Smooth muscle cell (in vitro differentiated cells): ENCODE results near the gene USB1. TPM values are rescaled to one million over a fixed set of nuclear protein-coding genes. Genes with fewer than 3 reads are reported as not detected.

Source experiments
- DNase-seq: peaks from one replicate; lab custom pipeline; 2025; ENCODE audit not compliant: unreplicated experiment; lab: John Stamatoyannopoulos, UW
- H2AFZ ChIP-seq: fragments of 200-600 bp; sonication (generic); 2 replicates; pipeline ENCODE4 v1.6.0; 2016; ENCODE audit warnings: antibody characterized with exemption, low read depth, mild to moderate bottlenecking
- H3F3A ChIP-seq: fragments of 200-600 bp; sonication (generic); 2 replicates; pipeline ENCODE4 v1.6.0; 2017; ENCODE audit warnings: antibody characterized with exemption, low read depth
- H3K27ac ChIP-seq: fragments of 200-600 bp; sonication (generic); 2 replicates; pipeline ENCODE4 v1.5.1; 2016; ENCODE audit warnings: low read depth, mild to moderate bottlenecking
- H3K27me3 ChIP-seq: fragments of 200-600 bp; sonication (generic); 2 replicates; pipeline ENCODE4 v1.6.1; 2016; ENCODE audit warnings: low read depth, mild to moderate bottlenecking
- H3K36me3 ChIP-seq: fragments of 200-600 bp; sonication (generic); 2 replicates; pipeline ENCODE4 v1.5.1; 2016; ENCODE audit warnings: low read depth
- H3K4me1 ChIP-seq: fragments of 200-600 bp; sonication (generic); 2 replicates; pipeline ENCODE4 v1.5.1; 2016; ENCODE audit warnings: low read depth
- H3K4me2 ChIP-seq: fragments of 200-600 bp; sonication (generic); 2 replicates; pipeline ENCODE4 v1.6.0; 2016; ENCODE audit warnings: mild to moderate bottlenecking
- H3K4me3 ChIP-seq: fragments of 200-600 bp; sonication (generic); 2 replicates; pipeline ENCODE4 v1.5.1; 2016; ENCODE audit warnings: mild to moderate bottlenecking
- H3K79me2 ChIP-seq: fragments of 200-600 bp; sonication (generic); 2 replicates; pipeline ENCODE4 v1.6.0; 2016; ENCODE audit warnings: low read depth, mild to moderate bottlenecking
- H3K9ac ChIP-seq: fragments of 200-600 bp; sonication (generic); 2 replicates; pipeline ENCODE4 v1.6.0; 2016; ENCODE audit warnings: low read depth
- H3K9me3 ChIP-seq: fragments of 200-600 bp; sonication (generic); replicated peaks from 2 replicates; pipeline ENCODE4 v1.5.1; 2016; ENCODE audit warnings: low read depth
- H4K20me1 ChIP-seq: fragments of 200-600 bp; sonication (generic); 2 replicates; pipeline ENCODE4 v1.6.0; 2016; ENCODE audit warnings: low read depth
- CTCF ChIP-seq: fragments of 200-600 bp; sonication (generic); IDR thresholded peaks from 2 replicates; pipeline ENCODE4 v1.5.1; 2017; ENCODE audit warnings: borderline replicate concordance, mild to moderate bottlenecking, antibody characterized with exemption; ENCODE audit not compliant: insufficient read depth, poor library complexity, severe bottlenecking
- WGBS: methylation state at CpG from one replicate; pipeline ENCODE4 v1.1.7; 2016; ENCODE audit warnings: low lambda C conversion rate; 5-methylcytosine and 5-hydroxymethylcytosine counted together
- polyA plus RNA-seq: library from polyadenylated mRNA; unstranded; fragments of >200 nt; fragmentation: Nextera tagmentation; extraction: Ambion mirVana; gene quantifications from 2 replicates; pipeline ENCODE4 v1.2.1, GENCODE V29; 2016
- total RNA-seq: library from RNA; depleted of rRNA; stranded (reverse); fragments of >200 nt; gene quantifications from 2 replicates; pipeline ENCODE4 v1.2.3, GENCODE V29; 2014

USB1 gene
- total and polyA plus RNA-seq, 2 experiments from 2014 or later, result 26.9 to 56.6 TPM

GRCh38 chr16:58040496-58040846 is 39.3 kb downstream of the USB1 start:
- H3K9me3 ChIP-seq, result no peaks in the 10 kb centered on the region
- 92% methylated on average over 12 of the region's 12 CpGs for WGBS
- H3K36me3 ChIP-seq, result no peaks in the 10 kb centered on the region
- TF ChIP-seq CTCF, result no peak
- no peaks in the 10 kb centered on the region for H4K20me1 ChIP-seq
- DNase-seq, result no peak
- H3K4me2 ChIP-seq, result no peak overlapping the region
- H3K4me1 ChIP-seq, result no peaks in the 10 kb centered on the region
- H3K4me3 ChIP-seq, result no peak overlapping the region
- no peak overlapping the region for H3K9ac ChIP-seq
- H2AFZ ChIP-seq, result no peak overlapping the region
- no peak overlapping the region for H3K27ac ChIP-seq
- H3K79me2 ChIP-seq, result no peaks in the 10 kb centered on the region
- H3F3A ChIP-seq, result no peaks in the 10 kb centered on the region
- H3K27me3 ChIP-seq, result no peaks in the 10 kb centered on the region

- H3K4me2 ChIP-seq, result no peak overlapping the region
- no peak for TF ChIP-seq CTCF
- H2AFZ ChIP-seq, result no peak overlapping the region
- no peak overlapping the region for H3K4me3 ChIP-seq
- H3K9me3 ChIP-seq, result no peaks in the 10 kb centered on the region
- no peaks in the 10 kb centered on the region for H3K36me3 ChIP-seq
- H3K27ac ChIP-seq, result no peak overlapping the region
- DNase-seq, result no peak
- 95% methylated on average over 14 of the region's 14 CpGs for WGBS
- H3K4me1 ChIP-seq, result no peaks in the 10 kb centered on the region
- H3K27me3 ChIP-seq, result no peaks in the 10 kb centered on the region
- H3K9ac ChIP-seq, result no peak overlapping the region
- H3F3A ChIP-seq, result no peaks in the 10 kb centered on the region
- H4K20me1 ChIP-seq, result no peaks in the 10 kb centered on the region
- no peaks in the 10 kb centered on the region for H3K79me2 ChIP-seq
Measured at GRCh38 chr16:58040945-58041627, 39.9 kb downstream of the USB1 start.

GRCh38 chr16:58041628-58041955 is 40.4 kb downstream of the USB1 start:
- no peak overlapping the region for H3K4me3 ChIP-seq
- no peaks in the 10 kb centered on the region for H3K27me3 ChIP-seq
- 100% methylated on average over 4 of the region's 18 CpGs for WGBS
- no peaks in the 10 kb centered on the region for H4K20me1 ChIP-seq
- no peaks in the 10 kb centered on the region for H3K4me1 ChIP-seq
- no peaks in the 10 kb centered on the region for H3K79me2 ChIP-seq
- no peak for DNase-seq
- no peaks in the 10 kb centered on the region for H3K36me3 ChIP-seq
- no peaks in the 10 kb centered on the region for H3K9me3 ChIP-seq
- no peak for TF ChIP-seq CTCF
- H3K27ac ChIP-seq, result no peak overlapping the region
- H3K4me2 ChIP-seq, result no peak overlapping the region
- no peaks in the 10 kb centered on the region for H3F3A ChIP-seq
- H2AFZ ChIP-seq, result no peak overlapping the region
- H3K9ac ChIP-seq, result no peak overlapping the region
